Uterus (tissue), 2 donors: Measurements from ENCODE around the gene CCDC87.

ENCODE experiments used
- POLR2A ChIP-seq, 2 donors: fragments of 450-650 bp; IDR thresholded peaks; one replicate each; pipeline ENCODE4 v1.6.1; 2016; ENCODE audit warnings: antibody characterized with exemption in 2 of 2, mild to moderate bottlenecking in 1 of 2, moderate library complexity in 1 of 2
- TF ChIP-seq, protein P1 (sequence below), 4 experiments: fragments of 200-600 bp in 2 of 4; fragments of 450-650 bp in 2 of 4; sonication (generic) in 2 of 4; IDR thresholded peaks; one replicate each; pipeline ENCODE4 v1.5.1; 2016 to 2019; ENCODE audit warnings: antibody characterized with exemption in 4 of 4, mild to moderate bottlenecking in 2 of 4, moderate library complexity in 1 of 4

DNA sequence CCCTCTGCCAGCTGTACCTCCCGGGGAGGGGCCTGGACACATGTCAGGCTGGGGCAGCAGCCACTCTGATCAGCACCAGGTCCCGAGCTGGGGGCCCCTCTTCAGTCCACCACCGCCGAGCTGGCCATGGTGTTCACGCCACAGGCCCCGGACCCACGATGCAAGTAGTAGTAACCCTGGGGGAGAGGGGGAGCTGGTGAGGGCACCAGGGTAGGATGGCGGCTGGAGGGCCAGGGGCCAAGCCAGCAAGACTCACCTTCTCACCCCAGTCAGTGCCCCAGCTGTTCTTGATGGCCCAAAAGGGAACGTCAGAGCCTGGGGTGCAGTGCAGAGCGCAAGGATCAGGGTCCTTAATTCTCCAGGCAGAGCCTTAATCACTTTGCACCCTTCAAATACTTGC lies 29.0 kb downstream of the CCDC87 start:
- TF ChIP-seq POLR2A (IDR thresholded peaks at IDR 0.05), result no peak
- TF ChIP-seq, protein P1, sequence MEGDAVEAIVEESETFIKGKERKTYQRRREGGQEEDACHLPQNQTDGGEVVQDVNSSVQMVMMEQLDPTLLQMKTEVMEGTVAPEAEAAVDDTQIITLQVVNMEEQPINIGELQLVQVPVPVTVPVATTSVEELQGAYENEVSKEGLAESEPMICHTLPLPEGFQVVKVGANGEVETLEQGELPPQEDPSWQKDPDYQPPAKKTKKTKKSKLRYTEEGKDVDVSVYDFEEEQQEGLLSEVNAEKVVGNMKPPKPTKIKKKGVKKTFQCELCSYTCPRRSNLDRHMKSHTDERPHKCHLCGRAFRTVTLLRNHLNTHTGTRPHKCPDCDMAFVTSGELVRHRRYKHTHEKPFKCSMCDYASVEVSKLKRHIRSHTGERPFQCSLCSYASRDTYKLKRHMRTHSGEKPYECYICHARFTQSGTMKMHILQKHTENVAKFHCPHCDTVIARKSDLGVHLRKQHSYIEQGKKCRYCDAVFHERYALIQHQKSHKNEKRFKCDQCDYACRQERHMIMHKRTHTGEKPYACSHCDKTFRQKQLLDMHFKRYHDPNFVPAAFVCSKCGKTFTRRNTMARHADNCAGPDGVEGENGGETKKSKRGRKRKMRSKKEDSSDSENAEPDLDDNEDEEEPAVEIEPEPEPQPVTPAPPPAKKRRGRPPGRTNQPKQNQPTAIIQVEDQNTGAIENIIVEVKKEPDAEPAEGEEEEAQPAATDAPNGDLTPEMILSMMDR (IDR thresholded peaks at IDR 0.05), result no peak
